A673 (cell line): ENCODE measurements around the gene MLC1. TPM values are rescaled to one million over a fixed set of nuclear protein-coding genes. Genes with fewer than 3 reads are reported as not detected.

Source experiments
- BruUV-seq: library from RNA; stranded (reverse); fragments of 400-500 nt; replicated peaks from 2 replicates; lab custom pipeline; 2021; lab: Mats Ljungman, UMichigan
- CTCF ChIA-PET: fragments of 300-600 bp; sonication (Branson Sonifier 250); formaldehyde crosslinking; loops from one replicate; lab custom pipeline; 2022; ENCODE audit warnings: antibody characterized with exemption; lab: Charles Lee
- POLR2A ChIA-PET: fragments of 300-600 bp; sonication (Branson Sonifier 250); formaldehyde crosslinking; loops from one replicate; lab custom pipeline; 2022; ENCODE audit warnings: antibody characterized with exemption; ENCODE audit not compliant: low non-redundant PET; lab: Charles Lee
- DNase-seq: peaks from one replicate; pipeline ENCODE4 v3.0.0-alpha.2; 2015; ENCODE audit warnings: low spot score
- H3K27ac ChIP-seq: fragments of 200-600 bp; sonication (generic); 2 replicates; pipeline ENCODE4 v1.5.1; 2016; ENCODE audit warnings: mixed run types, low read depth, mild to moderate bottlenecking, mixed read lengths, antibody characterized with exemption, low read length; ENCODE audit not compliant: poor library complexity, severe bottlenecking
- H3K27me3 ChIP-seq: fragments of 200-600 bp; sonication (generic); replicated peaks from 2 replicates; pipeline ENCODE4 v1.6.1; 2017; ENCODE audit warnings: mixed run types, low read depth, mild to moderate bottlenecking, mixed read lengths, antibody characterized with exemption, low read length; ENCODE audit not compliant: insufficient read depth, poor library complexity
- H3K36me3 ChIP-seq: fragments of 200-600 bp; sonication (generic); 2 replicates; pipeline ENCODE4 v1.6.1; 2016; ENCODE audit warnings: mixed run types, mild to moderate bottlenecking, mixed read lengths, antibody characterized with exemption, low read length; ENCODE audit not compliant: insufficient read depth, poor library complexity, severe bottlenecking
- H3K4me1 ChIP-seq: fragments of 200-600 bp; sonication (generic); 2 replicates; pipeline ENCODE4 v1.6.1; 2017; ENCODE audit warnings: mixed run types, mild to moderate bottlenecking, mixed read lengths, antibody characterized with exemption, low read length; ENCODE audit not compliant: insufficient read depth, poor library complexity, severe bottlenecking
- H3K4me3 ChIP-seq: fragments of 200-600 bp; sonication (generic); 2 replicates; pipeline ENCODE4 v1.5.1; 2016; ENCODE audit warnings: low read depth, mixed run types, mild to moderate bottlenecking, mixed read lengths, low read length; ENCODE audit not compliant: poor library complexity, severe bottlenecking
- H3K9me3 ChIP-seq: fragments of 200-600 bp; sonication (generic); 2 replicates; pipeline ENCODE4 v1.6.1; 2016; ENCODE audit warnings: mixed run types, low read depth, mild to moderate bottlenecking, mixed read lengths, antibody characterized with exemption, low read length; ENCODE audit not compliant: poor library complexity, severe bottlenecking
- CTCF ChIP-seq: fragments of 300-800, 200-600 bp; sonication (generic); conservative IDR thresholded peaks from 2 replicates; pipeline ENCODE4 v1.5.1; 2017; ENCODE audit warnings: low read depth, mild to moderate bottlenecking, antibody characterized with exemption, low read length, moderate library complexity, mixed read lengths
- EZH2 ChIP-seq: fragments of 200-600 bp; sonication (generic); IDR thresholded peaks from 2 replicates; pipeline ENCODE4 v1.6.1; 2017; ENCODE audit warnings: borderline replicate concordance, low read depth, mild to moderate bottlenecking, mixed read lengths, antibody characterized with exemption, low read length; ENCODE audit not compliant: poor library complexity, severe bottlenecking
- intact Hi-C: fragments of 100-400 bp; cut with micrococcal nuclease; formaldehyde crosslinking; loops from one replicate; pipeline ENCODE4 v1.10.0; 2022; ENCODE audit not compliant: unreplicated experiment
- total RNA-seq: library from RNA; stranded (reverse); gene quantifications from 2 replicates; pipeline ENCODE4 v1.2.3, GENCODE V29; 2021

The MLC1 gene
- total RNA-seq, 1 experiment from 2014 or later: 0.75 TPM

- H3K9me3 ChIP-seq: peaks cover 4% of the 10 kb centered on the region
- no peak for TF ChIP-seq CTCF
- TF ChIP-seq EZH2: no peak
- intact Hi-C loops: no loop called here
- no peaks in the 10 kb centered on the region for H3K4me1 ChIP-seq
- H3K27ac ChIP-seq: no peak overlapping the region
- H3K36me3 ChIP-seq: no peaks in the 10 kb centered on the region
- DNase-seq: no peak
- no peak overlapping the region for H3K4me3 ChIP-seq
- no peaks in the 10 kb centered on the region for H3K27me3 ChIP-seq
- BruUV-seq: no TSS peak
- ChIA-PET POLR2A (no interaction called here), CTCF (no interaction called here)
Measured at GRCh38 chr22:50022171-50022819, 62.9 kb downstream of the MLC1 start.

- Histone ChIP-seq H3K36me3 (no peaks in the 10 kb centered on the region), H3K9me3 (peaks cover 4% of the 10 kb centered on the region), H3K27ac (no peak overlapping the region), H3K4me3 (no peak overlapping the region), H3K27me3 (no peaks in the 10 kb centered on the region), H3K4me1 (no peaks in the 10 kb centered on the region)
- no TSS peak for BruUV-seq
- CTCF ChIA-PET: no interaction called here
- TF ChIP-seq EZH2: no peak
- TF ChIP-seq CTCF: no peak
- POLR2A ChIA-PET: no interaction called here
- no peak for DNase-seq
- intact Hi-C loops: no loop called here
Measured at GRCh38 chr22:50020606-50021005, 64.6 kb downstream of the MLC1 start.

- H3K4me1 ChIP-seq: peaks cover 6% of the 10 kb centered on the region
- no peaks in the 10 kb centered on the region for H3K27me3 ChIP-seq
- no peak for DNase-seq
- no peak for TF ChIP-seq CTCF
- no TSS peak for BruUV-seq
- intact Hi-C loops: no loop called here
- no peaks in the 10 kb centered on the region for H3K36me3 ChIP-seq
- peaks cover 4% of the 10 kb centered on the region for H3K9me3 ChIP-seq
- no peak overlapping the region for H3K4me3 ChIP-seq
- CTCF ChIA-PET: no interaction called here
- POLR2A ChIA-PET: no interaction called here
- H3K27ac ChIP-seq: no peak overlapping the region
Measured at GRCh38 chr22:50019316-50019715, 65.9 kb downstream of the MLC1 start.
